ENCODE results near the gene INAFM2. TPM values are rescaled to one million over a fixed set of nuclear protein-coding genes. Genes with fewer than 3 reads are reported as not detected.
A peak's percentile ranks its signal among the peaks of the same experiment; 100 is the strongest.

INAFM2 gene
- total RNA-seq, 1 donor from 2014 or later = 56.2 TPM

DNA sequence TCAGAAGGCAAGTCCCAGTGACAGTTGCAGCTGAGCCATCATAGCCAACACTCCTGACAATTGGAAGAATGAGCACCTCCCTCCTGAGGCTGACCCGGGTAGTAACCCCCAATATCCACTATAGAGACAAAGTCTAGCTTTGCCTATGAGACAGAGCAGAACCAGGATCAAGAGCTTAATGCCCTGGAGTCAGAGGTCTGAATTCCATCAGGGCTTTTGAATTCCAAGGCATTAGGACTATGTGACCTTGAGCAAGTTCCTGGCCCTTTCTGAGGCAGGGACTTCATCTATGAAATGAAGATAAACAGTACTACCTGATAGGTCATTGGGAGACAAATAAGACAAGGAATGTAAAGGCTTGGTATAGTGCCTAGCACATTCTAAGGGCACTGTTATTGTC is 3.1 kb upstream of the INAFM2 start:
- no peak for DNase-seq
- intact Hi-C loops (cut with DNase I) = loop anchor here (5.0 kb wide), 1 partner anchor 102 kb away; no protein-coding TSS in a partner anchor
- ATAC-seq (ENCODE audit: poor library complexity) = no peak

DNA sequence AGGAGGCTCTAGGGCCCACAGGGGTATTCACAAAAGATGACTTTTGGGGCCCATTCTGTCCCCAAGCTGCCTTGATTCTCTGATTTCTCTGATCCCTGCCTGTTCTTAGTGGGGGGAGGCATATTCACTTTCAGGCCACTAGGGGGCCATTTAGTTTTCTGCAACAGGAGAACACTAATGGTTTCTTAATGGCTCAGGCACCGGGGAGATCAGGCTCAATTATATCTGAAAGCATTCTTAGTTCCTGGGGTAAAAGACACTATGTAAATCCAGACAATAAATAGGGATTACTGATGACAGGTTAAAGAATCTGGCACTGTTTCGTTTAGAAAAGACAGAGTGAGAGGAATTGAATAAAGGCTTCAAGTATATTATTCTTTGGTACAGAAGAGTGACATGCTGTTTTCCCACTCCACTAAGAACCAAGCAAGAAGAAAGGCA is 2.5 kb upstream of the INAFM2 start:
- intact Hi-C loops (cut with DNase I) = loop anchor here (5.0 kb wide), 1 partner anchor 101 kb away; no protein-coding TSS in a partner anchor
- DNase-seq = no peak
- peak; percentile 32 for ATAC-seq (ENCODE audit: poor library complexity)

DNA sequence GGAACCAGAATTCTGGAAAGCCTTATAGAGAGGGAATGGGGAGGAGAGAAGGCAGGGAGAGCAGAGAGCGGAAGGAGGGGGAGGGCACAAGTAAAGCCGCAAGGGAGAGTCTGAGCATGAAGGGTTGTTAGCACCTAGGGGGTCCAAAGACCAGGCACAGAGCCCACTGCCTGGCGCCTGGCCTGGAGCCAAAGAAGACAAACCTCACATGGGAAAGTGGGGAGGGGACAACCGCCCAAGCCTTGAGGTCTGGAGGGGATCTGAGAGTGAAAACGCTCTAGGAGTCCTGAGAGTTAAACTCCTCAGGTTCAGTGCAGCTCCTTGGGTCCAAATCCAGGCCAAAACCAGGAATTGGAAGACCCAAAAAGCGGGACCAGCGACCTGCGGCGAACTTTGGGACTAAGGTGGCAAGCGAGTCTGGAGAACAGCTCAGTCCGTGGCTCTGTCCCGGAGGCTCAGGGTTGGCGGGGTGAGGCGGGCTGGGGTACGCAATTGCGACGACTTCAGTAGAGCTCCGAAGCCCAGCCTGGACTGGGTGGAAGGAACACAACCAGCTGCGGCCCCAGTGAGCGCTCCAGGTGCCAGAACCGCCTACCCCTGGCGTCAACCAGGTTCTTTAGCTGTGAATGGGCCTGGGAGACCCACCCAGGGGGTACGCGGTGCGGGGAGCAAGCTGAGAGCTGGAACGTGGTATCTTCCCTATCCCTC is 807 bp upstream of the INAFM2 start:
- intact Hi-C loops (cut with DNase I) = loop anchor here (5.0 kb wide), 1 partner anchor 100 kb away; no protein-coding TSS in a partner anchor
- ATAC-seq (ENCODE audit: poor library complexity) (no peak), DNase-seq (no peak)

DNA sequence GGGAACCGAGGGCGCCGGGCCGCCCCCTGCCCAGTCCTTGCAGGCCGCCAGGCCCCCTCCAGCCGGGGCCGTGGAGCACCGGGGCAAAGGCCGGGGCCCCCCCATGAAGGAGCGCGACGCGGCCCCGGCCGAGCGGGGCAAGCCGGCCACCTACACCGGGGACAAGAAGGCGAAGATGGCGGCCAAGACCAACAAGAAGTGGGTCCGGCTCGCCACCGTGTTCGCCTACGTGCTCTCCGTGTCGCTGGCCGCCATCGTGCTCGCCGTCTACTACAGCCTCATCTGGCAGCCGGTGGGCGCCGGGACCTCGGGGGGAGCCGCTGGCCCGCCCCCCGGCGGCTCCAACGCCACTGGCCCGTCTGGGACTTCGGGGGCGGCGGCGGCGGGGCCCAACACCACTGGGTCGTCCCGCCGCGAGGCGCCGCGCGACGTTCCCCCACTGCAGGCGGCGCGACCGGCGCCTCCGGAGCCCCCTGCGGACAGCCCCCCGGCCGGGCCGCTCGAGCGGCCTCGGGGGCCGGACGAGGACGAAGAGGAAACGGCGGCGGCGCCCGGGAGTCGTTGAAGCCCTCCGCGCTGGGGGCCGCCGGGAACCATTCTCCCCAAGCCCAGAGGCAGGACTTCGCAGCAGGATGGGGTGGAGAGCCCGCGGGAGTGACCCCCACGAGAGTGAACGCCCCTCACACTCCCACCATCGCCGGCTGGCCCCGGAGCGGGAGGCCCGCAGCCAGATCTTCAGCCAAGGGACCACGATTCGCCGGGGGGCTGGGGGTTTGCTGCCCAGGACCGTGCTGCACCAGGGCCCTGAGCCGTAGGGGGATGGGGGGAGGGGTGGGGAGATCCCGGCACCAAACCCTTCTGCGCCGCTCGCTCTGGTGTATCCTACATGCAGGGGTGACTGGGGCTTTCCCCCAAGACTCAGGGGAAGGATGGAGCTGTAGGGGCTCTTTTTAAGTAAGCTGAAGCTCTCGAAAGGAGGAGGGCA is 753 bp downstream of the INAFM2 start:
- no peak for ATAC-seq (ENCODE audit: poor library complexity)
- DNase-seq = peak; percentile 68
- intact Hi-C loops (cut with DNase I) = loop anchor here (5.0 kb wide), 1 partner anchor 98 kb away; no protein-coding TSS in a partner anchor

- ATAC-seq (ENCODE audit: poor library complexity) = no peak
- intact Hi-C loops (cut with DNase I) = no loop called here
Observed at GRCh38 chr15:40325188-40325587, 1.7 kb downstream of the INAFM2 start.

DNA sequence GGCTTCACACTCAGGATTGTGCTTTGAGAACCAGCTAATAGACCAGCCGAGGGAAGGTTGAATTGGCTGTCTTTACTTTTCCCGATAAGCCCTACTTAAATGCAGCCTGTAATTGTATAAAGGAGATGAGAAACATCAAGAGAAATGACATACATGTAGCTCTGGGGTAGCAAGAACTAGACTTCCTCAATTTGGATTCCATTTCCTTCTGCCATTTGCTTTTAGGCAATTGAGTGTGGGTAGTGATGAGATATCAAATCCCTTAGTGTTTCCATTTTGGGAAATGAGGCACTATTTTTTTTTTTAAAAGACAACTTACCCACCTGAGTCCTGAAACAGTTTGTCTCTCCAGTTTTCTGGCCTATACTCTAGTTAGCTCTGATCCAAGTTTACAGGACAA is 2.2 kb downstream of the INAFM2 start:
- intact Hi-C loops (cut with DNase I) = no loop called here
- DNase-seq = no peak
- no peak for ATAC-seq (ENCODE audit: poor library complexity)

More at GRCh38 chr15:40325188-40325587, 1.7 kb downstream of the INAFM2 start:
- no peak for DNase-seq

GRCh38 chr15:40327457-40327856 is 4.0 kb downstream of the INAFM2 start:
- intact Hi-C loops (cut with DNase I) = no loop called here
- no peak for DNase-seq
- ATAC-seq (ENCODE audit: poor library complexity) = no peak

- ATAC-seq (ENCODE audit: poor library complexity) = no peak
Observed at GRCh38 chr15:40328176-40328575, 4.7 kb downstream of the INAFM2 start.

DNA sequence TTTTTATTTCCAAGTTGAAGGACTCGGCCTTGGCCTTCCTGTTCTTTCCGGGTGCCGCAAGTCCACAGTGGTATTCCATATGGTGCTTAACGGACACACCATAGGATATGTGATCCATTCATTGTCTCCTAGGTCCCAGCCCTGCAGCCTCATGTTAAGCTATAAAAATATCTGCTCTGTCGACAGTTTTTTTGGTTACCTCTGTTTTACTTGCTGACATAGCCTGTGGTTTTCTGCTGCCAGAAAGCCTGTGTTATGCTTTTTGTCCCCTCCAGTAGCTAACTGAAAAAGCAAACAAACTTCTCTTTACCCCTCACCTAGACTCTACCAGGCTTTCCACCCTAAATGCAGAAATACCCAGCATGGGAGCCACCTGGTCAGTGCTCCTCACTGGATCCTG is 5.3 kb downstream of the INAFM2 start:
- intact Hi-C loops (cut with DNase I) = no loop called here
- no peak for DNase-seq

More at GRCh38 chr15:40328176-40328575, 4.7 kb downstream of the INAFM2 start:
- intact Hi-C loops (cut with DNase I) = no loop called here
- no peak for DNase-seq

DNA sequence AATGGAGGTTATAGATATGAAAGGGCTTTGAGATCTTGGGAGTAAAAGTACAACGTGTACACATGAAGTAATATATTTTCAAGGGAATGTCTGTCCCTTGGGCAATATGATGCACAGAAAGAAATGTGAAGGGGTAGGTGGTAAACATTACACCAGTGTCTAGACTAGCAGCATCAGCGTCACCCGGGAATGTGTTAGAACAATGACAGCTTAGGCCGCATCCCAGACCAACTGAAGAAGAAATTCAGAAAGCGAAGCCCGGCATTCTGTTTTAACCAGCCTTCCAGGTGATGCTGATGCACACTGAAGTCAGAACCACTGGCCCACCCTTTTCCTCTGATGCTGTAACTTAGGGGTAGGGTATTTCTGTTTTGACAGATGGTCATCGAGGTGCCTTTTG is 6.3 kb downstream of the INAFM2 start:
- intact Hi-C loops (cut with DNase I) = no loop called here
- DNase-seq (no peak), ATAC-seq (ENCODE audit: poor library complexity) (no peak)

More for the DNA sequence above, 5.3 kb downstream of the INAFM2 start:
- no peak for ATAC-seq (ENCODE audit: poor library complexity)

DNA sequence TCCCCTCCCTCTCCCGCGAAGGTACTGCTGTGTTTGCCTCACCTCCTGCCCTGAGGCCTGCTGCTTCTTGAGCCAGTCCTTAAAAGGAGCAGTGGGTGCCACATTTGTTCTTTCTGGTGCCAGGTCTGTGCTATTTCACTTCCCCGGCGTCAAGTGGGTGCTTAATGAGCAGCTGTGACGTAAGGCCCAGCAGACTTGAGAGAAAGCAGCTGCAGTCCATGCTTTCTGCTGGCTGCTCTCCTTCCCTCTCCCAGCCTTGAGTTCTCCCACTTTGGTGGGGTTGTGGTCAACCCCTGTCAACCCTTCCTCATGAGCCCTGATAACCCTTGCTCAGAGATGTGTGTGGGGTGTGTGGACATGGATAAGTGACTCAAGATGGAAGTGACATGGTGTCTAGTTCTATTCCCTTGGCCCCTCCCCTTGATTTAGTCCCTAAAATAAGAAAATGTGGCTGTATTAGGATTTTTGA is 6.9 kb downstream of the INAFM2 start:
- ATAC-seq (ENCODE audit: poor library complexity) (peak; percentile 52), DNase-seq (no peak)
- intact Hi-C loops (cut with DNase I) = no loop called here

GRCh38 chr15:40331026-40331425 is 7.5 kb downstream of the INAFM2 start:
- ATAC-seq (ENCODE audit: poor library complexity) = no peak
- intact Hi-C loops (cut with DNase I) = no loop called here
- no peak for DNase-seq

- no peak for DNase-seq
Observed at GRCh38 chr15:40331637-40332036, 8.1 kb downstream of the INAFM2 start.

DNA sequence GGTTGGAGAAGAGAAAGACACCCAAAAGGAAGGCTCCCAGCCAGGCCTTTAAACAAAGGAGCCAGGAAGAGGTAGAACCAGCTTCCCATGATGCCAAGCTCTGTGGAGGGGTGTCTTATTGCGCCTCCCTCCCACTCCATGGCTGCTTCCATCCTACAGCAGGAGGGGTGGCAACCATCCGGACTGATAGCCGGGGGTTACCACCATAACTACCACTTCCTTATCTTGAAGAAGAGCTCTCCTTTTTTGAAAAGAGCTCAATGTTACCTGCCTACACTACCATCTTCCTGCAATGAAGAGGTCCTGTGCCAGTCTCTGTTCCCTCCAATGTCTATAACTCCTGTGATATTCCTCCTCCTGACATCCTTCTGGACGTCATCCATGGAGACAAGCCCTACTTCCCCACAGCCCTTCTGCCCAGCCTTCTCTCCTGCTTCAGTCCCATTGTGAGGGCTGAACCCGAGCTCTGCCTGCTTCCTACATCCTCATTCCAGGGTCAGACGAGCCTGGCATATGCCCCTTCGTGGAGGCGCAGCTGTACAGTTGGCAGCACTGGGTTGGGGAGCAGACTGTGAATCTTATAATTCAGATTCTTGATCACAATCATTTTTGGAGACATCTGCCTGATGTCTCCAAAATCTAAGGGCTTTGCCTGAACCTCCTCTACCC is 8.8 kb downstream of the INAFM2 start:
- ATAC-seq (ENCODE audit: poor library complexity) (no peak), DNase-seq (no peak)

More at GRCh38 chr15:40331637-40332036, 8.1 kb downstream of the INAFM2 start:
- intact Hi-C loops (cut with DNase I) = no loop called here
- ATAC-seq (ENCODE audit: poor library complexity) = no peak

DNA sequence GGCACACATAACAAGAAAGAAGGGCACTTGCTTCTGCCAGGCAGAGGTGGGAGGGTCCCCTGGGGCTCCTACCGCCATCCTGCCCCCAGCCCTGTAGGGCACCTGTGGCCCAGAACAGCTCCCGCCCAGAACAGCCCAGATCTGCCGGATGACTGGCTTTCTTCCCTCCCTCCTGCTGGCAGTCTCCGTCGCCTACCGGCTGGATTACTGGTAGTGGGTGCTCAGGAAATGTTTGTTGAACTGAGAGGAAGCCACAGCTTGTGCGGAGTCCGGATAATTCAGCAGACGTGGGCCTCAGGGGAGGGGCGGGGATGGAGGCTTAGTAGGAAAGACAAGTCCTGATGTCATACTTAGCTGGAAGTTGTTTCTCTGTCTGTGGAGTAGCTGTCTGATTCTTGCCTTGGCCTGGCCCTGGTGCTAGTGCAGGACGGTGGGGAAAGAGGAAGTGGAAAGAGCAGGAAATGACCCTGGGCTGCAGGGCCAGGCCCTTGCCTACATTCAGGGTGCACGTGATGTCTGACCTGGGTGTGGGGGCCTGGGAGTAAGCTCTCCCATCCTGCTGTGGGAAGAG is 10.5 kb downstream of the INAFM2 start:
- DNase-seq = peak; percentile 87
- ATAC-seq (ENCODE audit: poor library complexity) = peak; percentile 11
- intact Hi-C loops (cut with DNase I) = no loop called here

More for the DNA sequence above, 8.8 kb downstream of the INAFM2 start:
- intact Hi-C loops (cut with DNase I) = no loop called here

GRCh38 chr15:40334541-40334940 is 11.0 kb downstream of the INAFM2 start:
- intact Hi-C loops (cut with DNase I) = no loop called here
- DNase-seq (no peak), ATAC-seq (ENCODE audit: poor library complexity) (no peak)

- ATAC-seq (ENCODE audit: poor library complexity) (no peak), DNase-seq (peak; percentile 58)
- intact Hi-C loops (cut with DNase I) = no loop called here
Observed at GRCh38 chr15:40334941-40335795, 11.7 kb downstream of the INAFM2 start.
